ENCODE measurements around the gene CRYL1. TPM values are rescaled to one million over a fixed set of nuclear protein-coding genes. Genes with fewer than 3 reads are reported as not detected.

CRYL1 gene
- total RNA-seq, 1 donor from 2014 or later: 3.6 TPM

DNA sequence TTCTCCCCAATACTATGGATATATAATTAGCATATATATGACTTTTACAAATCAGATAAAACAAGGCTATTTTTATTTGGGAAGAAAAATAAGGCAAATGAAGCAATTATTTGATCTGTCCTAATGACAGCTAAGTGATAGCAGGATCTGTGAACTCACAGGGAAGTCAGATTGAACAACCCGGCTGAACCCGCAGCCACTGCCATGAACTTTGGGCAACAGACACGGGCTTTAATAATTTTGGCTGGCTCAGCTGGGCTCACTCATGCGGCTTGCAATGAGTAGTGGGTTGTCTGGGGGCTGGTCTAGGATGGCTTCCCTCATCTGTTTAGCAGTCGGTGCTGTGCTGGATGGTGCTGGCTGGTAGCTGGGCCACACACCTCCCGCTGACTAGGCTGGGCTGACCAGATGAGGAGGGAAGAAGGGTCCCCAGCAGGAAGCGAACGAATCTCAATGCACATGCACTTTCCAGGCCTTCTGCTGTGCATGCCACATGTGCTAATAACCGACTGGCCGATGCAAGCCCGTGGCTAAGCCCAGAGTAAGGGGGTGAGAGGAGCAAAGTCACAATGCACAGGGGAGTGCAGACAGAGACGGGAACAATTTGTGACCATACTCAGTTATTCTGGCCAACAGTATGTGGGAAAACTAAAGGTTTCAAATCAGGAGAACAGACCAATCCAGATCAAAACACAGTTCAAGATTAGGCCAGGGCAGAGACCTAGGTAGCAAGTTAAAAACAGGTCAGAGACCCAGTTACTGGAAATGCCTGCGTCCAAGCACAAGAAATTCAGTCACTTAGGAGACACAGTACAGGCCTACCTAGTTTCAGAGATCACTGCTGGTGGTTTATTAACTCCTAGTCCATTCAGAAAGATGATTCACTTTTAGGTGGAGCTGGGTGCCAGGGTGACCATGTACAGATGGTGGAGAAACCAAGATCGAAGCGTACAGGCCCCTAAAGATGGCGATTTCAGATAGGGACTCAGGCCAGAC is 22.3 kb downstream of the CRYL1 start:
- Histone ChIP-seq H4K20me1 (ENCODE audit: low read depth) (no peaks in the 10 kb centered on the region), H2AFZ (replicated peaks) (peak overlapping the region; percentile 50), H3K27ac (no peak overlapping the region), H3K27me3 (no peaks in the 10 kb centered on the region), H3K9me3 (ENCODE audit: low read depth) (no peaks in the 10 kb centered on the region), H3K36me3 (no peaks in the 10 kb centered on the region), H3K79me2 (ENCODE audit: low read depth) (no peaks in the 10 kb centered on the region), H3K9ac (no peak overlapping the region), H3K4me1 (no peaks in the 10 kb centered on the region), H3K4me3 (no peak overlapping the region), H3K4me2 (no peak overlapping the region), H3F3A (ENCODE audit: low read depth) (no peaks in the 10 kb centered on the region)
- peaks cover 2% of the 10 kb centered on the region for H3K36me3 Mint-ChIP-seq
- peaks cover 3% of the 10 kb centered on the region for H3K27me3 Mint-ChIP-seq (ENCODE audit: insufficient read depth, low read depth)
- peaks cover 3% of the 10 kb centered on the region for H3K4me1 Mint-ChIP-seq
- no peak overlapping the region for H3K4me3 Mint-ChIP-seq
- no peak for DNase-seq (ENCODE audit: low spot score)
- TF ChIP-seq EZH2 (IDR thresholded peaks at IDR 0.05) (no peak), EZH2phosphoT487 (IDR thresholded peaks at IDR 0.05) (no peak)
- TF ChIP-seq, protein P1, sequence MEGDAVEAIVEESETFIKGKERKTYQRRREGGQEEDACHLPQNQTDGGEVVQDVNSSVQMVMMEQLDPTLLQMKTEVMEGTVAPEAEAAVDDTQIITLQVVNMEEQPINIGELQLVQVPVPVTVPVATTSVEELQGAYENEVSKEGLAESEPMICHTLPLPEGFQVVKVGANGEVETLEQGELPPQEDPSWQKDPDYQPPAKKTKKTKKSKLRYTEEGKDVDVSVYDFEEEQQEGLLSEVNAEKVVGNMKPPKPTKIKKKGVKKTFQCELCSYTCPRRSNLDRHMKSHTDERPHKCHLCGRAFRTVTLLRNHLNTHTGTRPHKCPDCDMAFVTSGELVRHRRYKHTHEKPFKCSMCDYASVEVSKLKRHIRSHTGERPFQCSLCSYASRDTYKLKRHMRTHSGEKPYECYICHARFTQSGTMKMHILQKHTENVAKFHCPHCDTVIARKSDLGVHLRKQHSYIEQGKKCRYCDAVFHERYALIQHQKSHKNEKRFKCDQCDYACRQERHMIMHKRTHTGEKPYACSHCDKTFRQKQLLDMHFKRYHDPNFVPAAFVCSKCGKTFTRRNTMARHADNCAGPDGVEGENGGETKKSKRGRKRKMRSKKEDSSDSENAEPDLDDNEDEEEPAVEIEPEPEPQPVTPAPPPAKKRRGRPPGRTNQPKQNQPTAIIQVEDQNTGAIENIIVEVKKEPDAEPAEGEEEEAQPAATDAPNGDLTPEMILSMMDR (IDR thresholded peaks at IDR 0.05): no peak
- H3K27ac Mint-ChIP-seq: no peak overlapping the region
- peaks cover 15% of the 10 kb centered on the region for H3K9me3 Mint-ChIP-seq

DNA sequence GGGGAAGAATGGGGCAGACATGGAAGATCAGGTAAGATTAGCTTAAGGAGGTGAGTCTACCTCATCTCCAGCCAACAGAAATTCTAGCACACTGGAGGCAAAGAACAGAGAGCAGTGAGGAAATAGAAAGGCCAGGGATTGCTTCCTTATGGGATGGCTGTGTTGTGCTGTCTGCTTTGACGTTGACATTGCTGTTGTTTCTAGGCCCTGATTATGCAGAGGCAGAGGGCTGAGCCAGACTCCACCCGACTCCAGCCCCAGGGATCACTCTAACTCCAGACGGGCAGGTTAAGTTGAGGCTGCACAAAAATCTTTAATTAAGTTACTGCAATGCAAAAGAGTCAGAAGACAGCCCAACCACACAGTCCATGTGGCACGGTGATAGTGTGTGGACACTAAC is 24.1 kb downstream of the CRYL1 start:
- H3K4me1 ChIP-seq: no peaks in the 10 kb centered on the region
- no peaks in the 10 kb centered on the region for H3K9me3 ChIP-seq (ENCODE audit: low read depth)
- Mint-ChIP-seq H3K27ac (no peak overlapping the region), H3K4me1 (peaks cover 3% of the 10 kb centered on the region), H3K4me3 (no peak overlapping the region), H3K27me3 (ENCODE audit: insufficient read depth, low read depth) (peaks cover 3% of the 10 kb centered on the region), H3K36me3 (peaks cover 2% of the 10 kb centered on the region), H3K9me3 (peaks cover 15% of the 10 kb centered on the region)
- no peak overlapping the region for H3K4me3 ChIP-seq
- H3K27me3 ChIP-seq: no peaks in the 10 kb centered on the region
- H4K20me1 ChIP-seq (ENCODE audit: low read depth): no peaks in the 10 kb centered on the region
- no peaks in the 10 kb centered on the region for H3K36me3 ChIP-seq
- H3F3A ChIP-seq (ENCODE audit: low read depth): no peaks in the 10 kb centered on the region
- no peak for DNase-seq (ENCODE audit: low spot score)
- H3K27ac ChIP-seq: no peak overlapping the region
- TF ChIP-seq, protein P1 (IDR thresholded peaks at IDR 0.05): no peak
- TF ChIP-seq EZH2 (IDR thresholded peaks at IDR 0.05) (no peak), EZH2phosphoT487 (IDR thresholded peaks at IDR 0.05) (no peak)
- no peak overlapping the region for H3K4me2 ChIP-seq
- H3K79me2 ChIP-seq (ENCODE audit: low read depth): no peaks in the 10 kb centered on the region
- no peak overlapping the region for H2AFZ ChIP-seq (replicated peaks)
- no peak overlapping the region for H3K9ac ChIP-seq

DNA sequence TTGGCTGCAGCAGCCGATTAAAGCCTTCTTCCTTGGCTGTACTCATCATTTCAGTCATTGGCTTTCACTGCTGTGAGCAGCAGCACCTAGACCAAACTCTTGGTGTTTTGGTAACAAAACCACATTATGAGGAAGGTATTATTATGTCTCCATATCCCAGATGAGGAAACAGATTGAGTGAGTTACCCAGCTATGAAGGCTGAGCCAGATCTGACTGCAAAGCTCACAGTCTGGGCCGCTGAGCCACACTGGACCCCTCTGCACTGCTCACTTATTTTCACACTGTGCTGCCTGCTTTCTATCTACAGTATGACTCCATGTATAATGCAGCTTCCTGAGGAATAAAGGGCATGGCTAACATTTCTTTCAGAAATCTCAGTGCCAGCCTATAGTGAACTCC is 24.5 kb downstream of the CRYL1 start:
- no peak overlapping the region for H3K4me3 ChIP-seq
- Mint-ChIP-seq H3K36me3 (peaks cover 2% of the 10 kb centered on the region), H3K4me3 (peak overlapping the region; percentile 62), H3K9me3 (peaks cover 15% of the 10 kb centered on the region), H3K4me1 (peaks cover 3% of the 10 kb centered on the region), H3K27me3 (ENCODE audit: insufficient read depth, low read depth) (peaks cover 3% of the 10 kb centered on the region), H3K27ac (no peak overlapping the region)
- H3K9ac ChIP-seq: no peak overlapping the region
- H3K4me2 ChIP-seq: no peak overlapping the region
- H3K9me3 ChIP-seq (ENCODE audit: low read depth): no peaks in the 10 kb centered on the region
- H3F3A ChIP-seq (ENCODE audit: low read depth): no peaks in the 10 kb centered on the region
- no peaks in the 10 kb centered on the region for H3K4me1 ChIP-seq
- no peaks in the 10 kb centered on the region for H4K20me1 ChIP-seq (ENCODE audit: low read depth)
- H3K36me3 ChIP-seq: no peaks in the 10 kb centered on the region
- no peak for TF ChIP-seq EZH2phosphoT487 (IDR thresholded peaks at IDR 0.05)
- TF ChIP-seq, protein P1 (IDR thresholded peaks at IDR 0.05): no peak
- no peak for TF ChIP-seq EZH2 (IDR thresholded peaks at IDR 0.05)
- DNase-seq (ENCODE audit: low spot score): no peak
- no peaks in the 10 kb centered on the region for H3K27me3 ChIP-seq
- H2AFZ ChIP-seq (replicated peaks): no peak overlapping the region
- no peak overlapping the region for H3K27ac ChIP-seq
- no peaks in the 10 kb centered on the region for H3K79me2 ChIP-seq (ENCODE audit: low read depth)

Data from neural progenitor cell (in vitro differentiated cells).